Natural killer cell treated with Interleukin-12 subunit alpha and Interleukin-12 subunit beta and Interleukin-15 and Interleukin-18, amount 100 ng/mL, for 72 hours (primary cell): Measurements from ENCODE around the gene OTUD3. TPM values are rescaled to one million over a fixed set of nuclear protein-coding genes. Genes with fewer than 3 reads are reported as not detected.

Experiments used
- total RNA-seq, 2 donors: library from RNA; stranded (reverse); gene quantifications; one replicate each; pipeline ENCODE4 v1.2.3, GENCODE V29; 2022

Gene OTUD3
- total RNA-seq, 2 donors from 2014 or later = 11.6 to 27.4 TPM

Other genes starting within 250 kb of the OTUD3 start
- gene NBL1, start 238.1 kb upstream of the OTUD3 start, total RNA-seq = 10 to 100 TPM in 1 of 2 donors, 1 to 10 TPM in 1; 9.3 to 24.4 TPM
- not detected for gene HTR6, start 217.5 kb upstream of the OTUD3 start, total RNA-seq
- gene TMCO4, start 82.5 kb upstream of the OTUD3 start, total RNA-seq = 10 to 100 TPM; 11.7 to 20.3 TPM
- not detected for gene RNF186, start 67.1 kb upstream of the OTUD3 start, total RNA-seq
- gene PLA2G2E, start 41.2 kb downstream of the OTUD3 start, total RNA-seq = not detected
- not detected for gene PLA2G2A, start 97.2 kb downstream of the OTUD3 start, total RNA-seq
- not detected for gene PLA2G5, start 187.8 kb downstream of the OTUD3 start, total RNA-seq
- gene PLA2G2D, start 237.1 kb downstream of the OTUD3 start, total RNA-seq = not detected